Neural cell (in vitro differentiated cells): ENCODE measurements around the gene COL23A1.

Experiments used
- EP300 ChIP-seq: fragments of 450-650 bp; conservative IDR thresholded peaks from 2 replicates; pipeline ENCODE4 v1.6.1; 2014; ENCODE audit warnings: antibody characterized with exemption, mild to moderate bottlenecking, moderate library complexity; ENCODE audit not compliant: poor library complexity, severe bottlenecking
- EZH2 ChIP-seq: fragments of 200-600, 300-800 bp; shearing (Covaris generic), sonication (generic); IDR thresholded peaks from 2 replicates; pipeline ENCODE4 v1.6.1; 2014; ENCODE audit warnings: antibody characterized with exemption, low read length, borderline replicate concordance, mild to moderate bottlenecking; ENCODE audit not compliant: insufficient read depth, poor library complexity, severe bottlenecking
- MXI1 ChIP-seq: fragments of 450-650 bp; conservative IDR thresholded peaks from 2 replicates; pipeline ENCODE4 v1.6.1; 2014; ENCODE audit warnings: antibody characterized with exemption, mild to moderate bottlenecking; ENCODE audit not compliant: poor library complexity, severe bottlenecking
- POLR2AphosphoS5 ChIP-seq: IDR thresholded peaks from 2 replicates; pipeline ENCODE4 v1.6.1; 2012
- RAD21 ChIP-seq: fragments of 450-650 bp; conservative IDR thresholded peaks from 2 replicates; pipeline ENCODE4 v1.6.1; 2014; ENCODE audit warnings: antibody characterized with exemption, mild to moderate bottlenecking, moderate library complexity
- TAF1 ChIP-seq: IDR thresholded peaks from 2 replicates; pipeline ENCODE4 v1.6.1; 2012; ENCODE audit warnings: low read depth
- TF ChIP-seq, protein P1 (sequence below): fragments of 450-650 bp; IDR thresholded peaks from 2 replicates; pipeline ENCODE4 v1.5.1; 2014; ENCODE audit warnings: antibody characterized with exemption, mild to moderate bottlenecking, moderate library complexity; ENCODE audit not compliant: poor library complexity, severe bottlenecking

DNA sequence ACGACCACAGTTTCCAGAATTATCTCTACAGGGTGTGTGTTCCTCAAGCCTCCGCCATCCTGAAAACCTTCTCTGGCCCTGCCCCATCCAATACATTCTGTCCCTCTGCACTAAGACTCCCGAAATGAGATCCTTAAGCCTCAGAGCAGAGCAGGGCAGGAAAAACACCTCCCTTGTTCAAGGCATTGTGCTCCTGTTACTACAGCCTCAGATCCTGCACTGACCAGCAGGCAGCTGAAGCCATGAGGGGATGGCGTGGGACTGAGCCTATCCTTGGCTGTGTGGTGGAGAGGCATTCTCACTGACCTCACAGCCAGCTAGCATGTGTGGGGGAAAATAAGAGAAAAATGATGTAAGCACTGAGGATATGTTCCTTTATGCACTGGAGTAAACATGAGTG lies 250.9 kb downstream of the COL23A1 start:
- TF ChIP-seq EZH2 (no peak), TAF1 (no peak), EP300 (no peak), RAD21 (no peak), POLR2AphosphoS5 (no peak), MXI1 (no peak)
- TF ChIP-seq, protein P1, sequence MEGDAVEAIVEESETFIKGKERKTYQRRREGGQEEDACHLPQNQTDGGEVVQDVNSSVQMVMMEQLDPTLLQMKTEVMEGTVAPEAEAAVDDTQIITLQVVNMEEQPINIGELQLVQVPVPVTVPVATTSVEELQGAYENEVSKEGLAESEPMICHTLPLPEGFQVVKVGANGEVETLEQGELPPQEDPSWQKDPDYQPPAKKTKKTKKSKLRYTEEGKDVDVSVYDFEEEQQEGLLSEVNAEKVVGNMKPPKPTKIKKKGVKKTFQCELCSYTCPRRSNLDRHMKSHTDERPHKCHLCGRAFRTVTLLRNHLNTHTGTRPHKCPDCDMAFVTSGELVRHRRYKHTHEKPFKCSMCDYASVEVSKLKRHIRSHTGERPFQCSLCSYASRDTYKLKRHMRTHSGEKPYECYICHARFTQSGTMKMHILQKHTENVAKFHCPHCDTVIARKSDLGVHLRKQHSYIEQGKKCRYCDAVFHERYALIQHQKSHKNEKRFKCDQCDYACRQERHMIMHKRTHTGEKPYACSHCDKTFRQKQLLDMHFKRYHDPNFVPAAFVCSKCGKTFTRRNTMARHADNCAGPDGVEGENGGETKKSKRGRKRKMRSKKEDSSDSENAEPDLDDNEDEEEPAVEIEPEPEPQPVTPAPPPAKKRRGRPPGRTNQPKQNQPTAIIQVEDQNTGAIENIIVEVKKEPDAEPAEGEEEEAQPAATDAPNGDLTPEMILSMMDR, result no peak
